Nucleus accumbens (tissue), 56 donors: ENCODE results near the gene NPR3.

Experiments
- DNase-seq, 56 donors: peaks; one replicate each; lab custom pipeline; 2025; lab: John Stamatoyannopoulos, UW

The NPR3 gene

DNA sequence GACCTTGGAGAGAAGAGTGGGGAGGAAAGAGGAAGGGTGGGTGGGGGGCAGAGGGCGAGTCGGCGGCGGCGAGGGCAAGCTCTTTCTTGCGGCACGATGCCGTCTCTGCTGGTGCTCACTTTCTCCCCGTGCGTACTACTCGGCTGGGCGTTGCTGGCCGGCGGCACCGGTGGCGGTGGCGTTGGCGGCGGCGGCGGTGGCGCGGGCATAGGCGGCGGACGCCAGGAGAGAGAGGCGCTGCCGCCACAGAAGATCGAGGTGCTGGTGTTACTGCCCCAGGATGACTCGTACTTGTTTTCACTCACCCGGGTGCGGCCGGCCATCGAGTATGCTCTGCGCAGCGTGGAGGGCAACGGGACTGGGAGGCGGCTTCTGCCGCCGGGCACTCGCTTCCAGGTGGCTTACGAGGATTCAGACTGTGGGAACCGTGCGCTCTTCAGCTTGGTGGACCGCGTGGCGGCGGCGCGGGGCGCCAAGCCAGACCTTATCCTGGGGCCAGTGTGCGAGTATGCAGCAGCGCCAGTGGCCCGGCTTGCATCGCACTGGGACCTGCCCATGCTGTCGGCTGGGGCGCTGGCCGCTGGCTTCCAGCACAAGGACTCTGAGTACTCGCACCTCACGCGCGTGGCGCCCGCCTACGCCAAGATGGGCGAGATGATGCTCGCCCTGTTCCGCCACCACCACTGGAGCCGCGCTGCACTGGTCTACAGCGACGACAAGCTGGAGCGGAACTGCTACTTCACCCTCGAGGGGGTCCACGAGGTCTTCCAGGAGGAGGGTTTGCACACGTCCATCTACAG, 760 bp downstream of the NPR3 start:
- no peak for DNase-seq

DNA sequence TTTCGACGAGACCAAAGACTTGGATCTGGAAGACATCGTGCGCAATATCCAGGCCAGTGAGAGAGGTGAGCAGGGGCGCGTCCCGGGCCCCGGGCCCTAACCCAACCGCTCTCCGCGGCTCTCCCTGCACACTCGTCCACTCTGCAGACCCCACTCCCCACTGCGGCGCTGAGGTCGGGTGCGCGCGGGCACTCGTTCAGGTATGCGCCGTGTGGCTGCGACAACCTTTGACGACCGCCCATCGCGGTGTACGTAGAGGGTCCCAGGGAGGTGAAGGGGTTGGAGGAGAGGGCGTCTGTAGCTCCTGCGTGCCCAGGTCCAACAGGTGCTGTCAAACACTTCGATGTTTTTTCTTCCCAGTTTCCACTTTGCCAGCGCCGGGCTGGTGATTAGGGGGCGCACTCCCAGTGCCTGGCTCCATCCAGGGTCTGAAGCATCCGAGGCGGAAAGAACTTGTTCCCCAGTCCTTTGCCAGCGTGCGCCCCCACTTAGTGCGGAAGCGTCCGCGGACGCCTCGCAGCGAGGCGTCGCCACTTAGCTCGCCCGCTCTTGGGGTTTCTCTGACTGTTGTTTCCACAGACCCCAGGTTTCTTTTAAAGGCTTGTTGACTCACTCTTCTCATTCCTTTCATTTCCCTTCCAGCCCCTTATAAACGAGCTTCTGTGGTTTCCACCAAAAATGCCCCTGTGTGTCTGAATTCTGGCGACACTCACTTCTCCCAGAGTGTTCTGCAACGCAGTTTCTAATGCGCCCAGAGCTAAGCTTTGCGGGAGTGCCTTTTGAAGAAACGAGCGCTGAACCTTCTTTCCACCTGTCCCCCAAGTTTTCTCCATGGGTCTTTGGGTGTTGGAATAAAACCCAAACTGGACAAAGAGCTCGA, 1.6 kb downstream of the NPR3 start:
- no peak for DNase-seq

DNA sequence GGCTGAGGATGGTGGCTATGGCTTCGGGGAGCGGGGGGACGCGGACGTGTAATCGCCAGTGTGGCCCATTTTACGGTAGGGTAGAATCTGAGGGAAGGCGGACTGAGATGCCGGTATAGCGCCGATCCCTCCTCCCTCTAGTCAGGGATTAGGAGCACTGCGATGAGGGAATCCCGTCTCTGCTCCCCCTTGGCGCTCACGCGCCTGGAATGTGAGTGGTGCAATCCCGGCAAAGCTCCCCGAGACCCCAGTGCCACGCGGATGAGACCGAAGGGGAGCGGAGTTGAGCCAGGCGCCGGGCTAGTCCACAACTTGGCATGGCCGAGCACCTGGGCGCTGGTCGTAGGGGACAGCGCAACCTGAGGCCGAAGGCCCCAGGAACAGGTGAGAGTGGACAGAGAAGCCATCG, 2.2 kb downstream of the NPR3 start:
- no peak for DNase-seq

DNA sequence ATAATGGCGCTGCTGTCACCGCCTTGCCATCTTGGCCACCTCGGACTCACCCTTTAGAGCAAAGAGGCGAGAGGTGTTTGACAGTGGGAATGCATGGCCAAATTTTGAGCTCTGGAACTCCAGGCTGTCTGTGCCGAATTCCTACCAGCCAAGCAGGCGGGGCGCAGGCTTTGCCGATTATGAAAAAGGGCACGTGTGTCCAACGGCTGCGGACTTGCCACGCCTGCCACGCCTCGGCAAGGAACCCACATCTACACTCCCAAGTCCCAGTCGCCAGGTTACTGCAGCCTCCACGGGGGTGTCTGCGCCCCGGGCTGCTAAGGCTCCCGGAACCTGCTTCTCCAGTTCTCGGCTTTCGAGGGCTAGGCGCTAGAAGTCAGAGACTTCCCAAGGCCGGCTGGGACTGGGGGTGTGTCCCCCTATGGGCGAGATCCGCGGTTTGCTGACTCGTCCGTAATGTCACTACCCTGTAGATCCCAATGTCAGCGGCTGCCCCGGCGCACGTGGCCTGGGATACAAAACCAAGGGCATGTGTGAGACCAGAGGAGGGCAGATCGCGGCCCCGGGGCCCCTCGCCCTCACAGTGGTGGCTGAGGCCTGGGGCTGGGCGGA, 2.8 kb downstream of the NPR3 start:
- no peak for DNase-seq

DNA sequence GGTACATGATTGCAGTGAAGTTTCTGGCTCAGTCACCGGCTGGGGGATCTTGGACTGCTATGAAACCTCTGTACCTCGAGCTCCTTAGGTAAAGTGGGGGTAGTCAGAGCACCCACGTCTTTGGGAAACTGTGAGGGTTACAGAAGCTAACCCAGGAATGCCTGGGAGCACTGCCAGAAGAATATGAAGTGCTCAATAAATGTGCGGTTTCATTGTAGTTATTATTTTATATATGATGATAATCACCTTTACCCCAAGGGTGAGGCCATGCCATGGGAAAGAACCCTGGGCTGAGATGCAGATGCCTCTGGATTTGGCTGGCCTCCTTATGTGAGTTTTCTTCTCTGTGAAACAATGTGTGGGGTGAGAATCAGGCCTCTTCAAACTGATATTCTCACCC, 3.7 kb downstream of the NPR3 start:
- no peak for DNase-seq

DNA sequence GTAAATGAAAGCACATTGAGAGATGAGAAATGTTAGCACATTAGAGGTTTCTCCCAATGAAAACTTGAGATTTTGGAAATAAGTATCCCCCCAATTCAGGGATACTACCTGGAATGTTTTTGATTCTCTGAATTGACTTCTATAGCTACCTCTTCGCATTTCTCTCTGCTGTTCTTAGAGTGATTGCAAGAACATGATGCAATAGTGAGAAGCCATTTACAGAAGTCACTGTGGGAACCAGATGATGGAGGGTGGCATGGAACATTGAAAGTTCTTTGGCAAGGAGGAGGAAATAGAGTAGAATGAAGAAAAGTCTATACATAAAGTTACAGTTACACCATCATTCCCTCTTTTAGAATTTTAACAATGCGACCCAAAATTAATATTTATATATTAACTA, 9.2 kb downstream of the NPR3 start:
- DNase-seq: no peak

DNA sequence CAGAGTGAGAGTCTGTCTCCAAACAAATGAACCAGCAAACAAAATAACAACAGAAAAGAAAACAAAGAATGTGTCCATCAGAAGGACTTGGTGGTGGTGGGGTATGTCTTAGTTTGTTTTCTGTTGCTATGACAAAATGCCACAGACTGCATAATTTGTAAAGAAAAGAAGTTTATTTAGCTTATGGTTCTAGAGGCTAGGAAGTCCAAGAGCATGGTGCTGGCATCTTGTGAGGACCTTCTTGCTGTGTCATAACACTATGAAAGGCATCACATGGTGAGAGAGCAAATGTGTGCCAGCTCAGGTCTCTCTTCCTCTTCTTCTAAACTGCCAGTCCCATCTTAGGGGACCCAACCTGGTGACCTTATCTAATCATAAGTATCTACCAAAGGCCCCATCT, 10.5 kb downstream of the NPR3 start:
- DNase-seq: no peak

DNA sequence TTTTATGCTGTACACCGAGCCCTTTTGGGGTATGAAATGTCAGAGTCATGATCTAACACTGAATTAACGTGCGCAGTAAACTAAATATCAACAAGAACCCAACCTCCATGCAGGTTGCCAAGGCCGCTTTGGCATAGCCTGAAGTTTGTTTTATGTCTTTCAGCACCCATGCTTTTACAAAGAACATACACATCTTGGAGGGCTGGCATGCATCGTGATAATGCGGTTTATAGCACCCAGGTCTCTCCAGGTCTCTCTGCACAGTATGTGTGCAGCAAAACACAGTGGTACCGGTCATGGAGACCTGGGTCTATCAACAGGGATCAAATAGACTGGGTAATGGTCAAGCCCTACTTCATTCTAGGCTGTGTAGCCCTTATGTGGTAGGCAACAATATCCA, 11.8 kb downstream of the NPR3 start:
- DNase-seq: no peak

DNA sequence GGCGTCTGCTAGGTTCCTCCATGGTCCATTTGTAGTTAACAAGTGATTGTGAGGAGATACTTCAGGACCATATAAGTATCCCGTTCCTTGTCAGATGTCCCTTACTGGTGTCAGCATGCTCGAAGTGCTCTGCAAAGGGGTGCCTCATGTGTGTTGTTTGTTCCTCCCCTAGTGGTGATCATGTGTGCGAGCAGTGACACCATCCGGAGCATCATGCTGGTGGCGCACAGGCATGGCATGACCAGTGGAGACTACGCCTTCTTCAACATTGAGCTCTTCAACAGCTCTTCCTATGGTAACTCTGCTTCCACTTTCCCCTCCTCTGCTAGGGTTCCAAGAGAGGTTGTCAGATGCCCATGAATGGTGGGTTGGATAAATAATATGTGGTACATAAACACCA, 13.4 kb downstream of the NPR3 start:
- no peak for DNase-seq

DNA sequence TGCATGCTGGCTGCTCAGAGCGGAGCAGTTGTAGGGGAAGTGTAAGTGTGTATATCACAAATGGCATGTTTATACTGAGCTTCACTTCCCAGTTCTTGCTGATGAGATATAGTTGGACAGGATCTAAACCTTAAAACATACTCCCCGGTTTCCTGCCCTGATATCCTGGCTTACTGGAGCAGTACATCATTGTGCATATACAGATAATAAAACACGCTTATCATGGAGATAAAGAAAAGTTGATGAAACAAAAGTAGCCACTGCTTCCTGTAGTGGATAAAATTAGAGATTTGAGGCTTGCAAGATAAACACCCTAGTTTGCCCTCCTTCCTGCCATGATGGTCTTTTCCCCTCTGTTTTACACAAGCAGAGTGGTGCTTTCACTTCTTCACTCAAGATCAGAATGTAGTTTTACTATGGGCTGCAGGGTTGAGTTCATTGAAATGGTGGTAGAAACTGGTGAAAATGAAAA, 15.0 kb downstream of the NPR3 start:
- no peak for DNase-seq

DNA sequence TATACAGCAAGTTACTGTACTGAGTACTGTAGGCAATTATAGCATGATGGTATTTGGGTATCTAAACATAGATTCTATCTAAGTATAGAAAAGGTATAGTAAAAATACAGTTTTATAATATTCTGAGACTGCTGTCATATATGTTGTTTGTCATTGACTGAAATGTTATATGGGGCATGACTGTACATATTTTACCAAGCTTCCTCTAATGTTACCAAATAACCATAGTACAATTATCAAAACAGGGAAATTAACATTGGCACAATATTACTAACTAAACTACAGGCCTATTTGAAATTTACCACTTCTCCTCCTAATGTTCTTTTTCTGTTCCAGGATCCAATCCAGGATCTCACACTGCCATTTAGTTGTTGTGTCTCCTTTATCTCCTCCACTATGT, 18.5 kb downstream of the NPR3 start:
- DNase-seq: no peak

DNA sequence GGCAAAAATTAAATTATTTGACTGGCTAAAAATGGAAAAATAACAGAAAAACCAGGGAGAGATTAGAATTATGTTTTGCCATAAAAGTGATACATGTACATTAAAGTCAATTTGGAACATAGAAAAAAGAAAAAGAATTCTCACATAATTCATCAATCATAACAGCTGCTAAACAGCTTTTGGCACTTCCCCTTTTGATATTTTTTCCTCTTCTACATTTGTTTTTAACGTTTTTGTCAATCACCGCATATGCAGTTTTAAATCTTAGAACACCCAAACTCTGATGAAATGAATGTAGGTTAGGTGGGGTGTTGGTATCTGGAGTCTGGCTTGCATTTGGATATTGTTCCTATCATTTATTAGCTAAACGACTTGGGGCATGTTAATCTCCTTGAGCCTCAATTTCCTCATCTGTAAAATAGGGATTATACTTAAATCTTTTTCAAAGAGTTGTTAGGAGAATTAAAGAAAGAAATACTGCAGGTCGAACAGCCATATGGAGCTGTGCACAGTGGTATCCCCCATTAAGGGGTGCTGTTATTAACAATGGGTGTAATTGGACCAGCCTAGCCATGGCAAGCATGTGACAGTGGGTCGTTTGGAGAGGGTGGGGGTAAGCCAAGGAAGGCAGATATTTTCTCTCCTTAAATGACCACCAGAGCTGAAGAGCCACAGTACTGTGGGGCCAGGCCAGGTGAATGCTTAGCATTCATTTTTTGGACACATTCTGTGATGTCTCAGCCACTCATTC, 22.6 kb downstream of the NPR3 start:
- DNase-seq: no peak

DNA sequence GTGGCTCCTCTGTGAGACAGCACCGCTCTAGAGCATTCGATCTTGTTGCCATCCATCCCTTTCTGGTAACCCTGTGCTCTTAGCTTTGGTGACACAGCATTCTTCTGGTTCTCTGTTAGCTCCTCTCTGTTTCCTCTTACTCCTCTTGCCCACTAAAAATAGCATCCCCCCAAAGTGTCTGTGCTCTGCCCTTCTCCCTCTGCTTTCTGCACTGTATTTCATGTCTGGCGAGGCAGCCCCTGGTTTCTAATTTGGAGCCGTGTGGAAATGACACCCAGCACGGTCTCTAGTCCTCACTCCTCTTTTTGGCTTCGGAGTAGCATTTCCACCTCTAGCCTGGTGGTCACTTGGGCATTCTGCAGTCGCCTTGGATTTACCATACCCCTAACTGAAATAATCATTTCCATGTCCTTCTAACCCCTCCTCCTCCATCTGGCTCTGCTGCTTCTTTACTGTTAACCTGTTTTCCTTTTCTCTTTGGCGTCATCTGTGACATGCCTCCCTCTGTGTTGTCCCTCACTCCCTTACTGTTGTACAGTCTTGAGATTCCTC, 23.8 kb downstream of the NPR3 start:
- no peak for DNase-seq

DNA sequence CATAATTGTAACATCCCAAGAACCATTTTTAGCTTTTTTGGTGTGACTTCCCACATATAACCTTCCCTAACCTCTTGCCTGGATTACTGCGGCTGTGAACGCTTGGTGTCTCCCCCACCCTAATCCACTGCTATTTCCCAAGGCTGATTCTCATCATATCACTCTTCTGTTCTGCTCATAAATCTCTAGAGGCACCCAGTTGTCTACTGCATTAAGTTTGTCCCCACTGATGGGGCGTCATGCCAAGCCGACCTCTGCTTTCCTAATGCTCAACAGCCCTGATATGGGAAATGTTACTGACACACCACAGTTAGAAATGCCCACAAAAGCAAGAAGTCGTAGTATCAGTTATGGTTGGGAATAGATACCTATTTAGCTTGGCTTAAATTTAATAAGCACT, 24.4 kb downstream of the NPR3 start:
- no peak for DNase-seq

DNA sequence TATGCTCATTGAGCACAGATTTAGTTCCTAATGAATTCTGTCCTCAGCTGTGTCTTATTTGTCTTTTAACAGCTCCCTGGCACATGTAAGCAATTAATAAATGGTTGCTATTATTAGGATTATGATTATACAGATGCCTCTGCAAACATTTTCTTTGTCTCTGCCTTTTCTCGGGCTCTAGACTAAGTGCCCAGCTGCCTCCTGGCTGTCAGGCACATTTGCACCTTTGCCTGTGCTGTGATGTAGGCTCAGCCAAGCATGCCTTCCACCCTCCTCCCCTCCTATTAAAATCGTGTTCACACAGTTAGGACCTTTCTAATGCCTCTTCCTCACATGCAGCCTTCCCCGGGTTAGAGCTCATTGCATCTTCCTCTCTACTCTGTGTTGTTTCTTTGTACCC, 25.7 kb downstream of the NPR3 start:
- no peak for DNase-seq

DNA sequence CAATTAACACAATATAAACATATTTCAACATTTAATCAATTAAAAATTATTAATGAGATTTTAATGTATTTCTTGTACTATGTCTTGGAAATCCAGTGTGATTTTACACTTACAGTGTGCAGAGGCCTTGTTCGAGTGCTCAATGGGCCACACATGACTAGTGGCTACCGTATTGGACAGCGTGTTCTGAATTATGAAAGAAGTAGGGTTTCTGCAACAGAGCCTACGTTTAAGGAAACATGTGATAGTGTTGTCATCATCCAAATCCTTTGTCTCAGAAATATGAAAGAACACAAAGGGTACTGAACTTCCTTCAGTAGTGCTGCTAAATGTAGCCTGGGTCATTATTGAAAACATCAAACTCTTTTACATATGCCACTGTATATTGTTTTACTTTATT, 29.5 kb downstream of the NPR3 start:
- no peak for DNase-seq

DNA sequence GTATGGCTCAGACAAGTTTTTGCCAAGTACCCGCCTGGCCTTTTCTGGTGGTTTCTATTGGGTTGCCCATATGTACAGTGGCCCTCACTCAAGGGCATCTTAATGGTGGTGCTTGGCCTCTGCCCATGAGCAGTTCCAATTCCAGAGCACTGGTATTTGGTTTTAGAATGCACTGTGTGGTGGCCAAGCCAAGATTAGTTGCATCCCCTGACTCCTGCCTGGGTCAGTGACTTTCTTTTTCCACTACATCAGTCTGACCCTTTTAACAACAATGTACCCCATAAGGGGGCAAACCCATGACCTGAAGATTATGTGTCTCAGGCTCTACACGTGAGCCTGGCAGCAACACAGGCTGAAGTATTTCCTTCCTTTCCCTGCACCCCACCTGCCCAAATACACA, 34.2 kb downstream of the NPR3 start:
- no peak for DNase-seq

DNA sequence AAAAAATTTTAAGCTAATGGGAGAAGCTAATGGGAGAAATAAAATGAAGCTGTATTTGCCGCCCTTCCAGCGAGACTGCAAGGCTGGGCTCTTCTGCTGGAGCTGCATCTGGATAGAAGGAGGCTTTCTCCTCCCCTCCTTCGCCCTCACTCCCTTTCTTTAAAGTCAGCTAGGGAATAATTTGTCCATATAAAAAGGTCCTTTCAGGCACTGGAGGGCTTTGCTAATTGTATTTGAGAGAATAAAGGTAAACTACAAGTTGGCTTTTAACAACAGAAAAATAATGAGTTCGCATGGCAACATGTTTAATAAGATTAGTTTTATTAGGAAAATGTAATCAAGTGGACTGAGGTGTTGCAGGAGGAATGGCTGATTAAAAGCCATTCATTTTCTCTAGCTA, 41.3 kb downstream of the NPR3 start:
- no peak for DNase-seq

DNA sequence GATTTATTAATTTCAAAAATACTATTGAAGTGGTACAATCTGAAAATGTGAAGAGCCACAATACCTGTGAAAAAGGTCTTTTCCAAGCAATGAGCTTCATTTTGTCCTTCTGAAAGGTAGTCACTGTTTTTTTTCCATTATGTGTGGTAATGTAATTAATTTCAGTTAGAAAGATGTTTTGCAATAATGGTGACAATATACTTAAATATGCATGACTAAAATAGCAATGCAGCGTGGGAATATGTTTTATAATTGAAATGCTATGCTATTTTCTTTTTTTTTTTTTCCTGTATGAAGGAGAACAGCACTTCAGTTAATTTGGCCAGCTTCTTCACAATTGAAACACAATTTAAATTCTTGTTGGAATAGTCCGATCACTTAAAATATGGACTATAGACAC, 41.9 kb downstream of the NPR3 start:
- no peak for DNase-seq

DNA sequence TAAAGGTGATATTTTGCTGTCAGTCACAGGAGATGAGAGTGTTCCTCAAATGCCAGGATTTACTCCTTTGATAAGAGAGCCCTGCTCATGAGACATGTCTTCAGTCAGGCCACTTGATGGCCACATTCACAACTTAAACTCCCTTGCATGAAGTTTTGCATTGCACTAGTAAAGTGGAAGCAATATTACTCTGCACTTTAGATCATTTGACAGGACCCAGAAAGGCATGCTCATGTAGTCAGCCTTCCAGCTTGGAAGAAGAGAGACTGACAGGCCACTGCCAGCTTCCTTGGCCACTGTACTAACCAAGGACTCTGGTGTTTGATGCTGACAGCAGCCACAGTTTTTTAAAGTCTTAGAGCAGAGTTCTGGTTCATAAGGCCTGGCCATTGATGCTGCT, 42.6 kb downstream of the NPR3 start:
- DNase-seq: no peak
